GM18909 (cell line): ENCODE data around the gene SEC61B.
"Not testable (repeated sequence)": the region's sequence is repeated elsewhere in the genome, so short reads cannot be mapped to it uniquely, and the experiment has no call there.

Experiments
- ATAC-seq: cut with Tn5 transposase; IDR thresholded peaks from one replicate; pipeline ENCODE4 v1.9.1; 2021; ENCODE audit warnings: mild to moderate bottlenecking; ENCODE audit not compliant: unreplicated experiment, poor library complexity

The SEC61B gene

GRCh38 chr9:99235926-99236634 is 14.0 kb downstream of the SEC61B start:
- ATAC-seq: peak; percentile 95

DNA sequence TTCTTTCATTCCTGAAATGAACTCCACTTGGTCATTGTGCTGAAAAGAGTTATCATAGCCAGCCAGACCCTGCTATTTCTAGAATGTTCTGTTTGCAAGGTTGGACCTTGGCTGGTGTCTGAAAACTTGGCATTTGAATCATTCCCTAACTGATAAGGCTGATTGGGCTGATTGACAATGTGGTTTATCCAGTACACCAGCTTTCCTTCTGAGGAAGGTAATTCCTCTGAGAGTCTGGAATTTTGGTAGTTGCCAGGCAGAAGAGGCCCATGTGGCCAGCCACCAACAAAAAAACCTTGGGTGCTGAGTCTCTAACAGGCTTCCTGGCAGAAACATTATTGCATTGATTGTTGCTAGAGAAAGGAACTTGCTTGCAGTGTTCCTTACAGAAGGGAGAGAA is 15.3 kb downstream of the SEC61B start:
- no peak for ATAC-seq

- ATAC-seq: not testable (repeated sequence)
Observed at GRCh38 chr9:99237849-99238248, 15.8 kb downstream of the SEC61B start.

- ATAC-seq: no peak
Observed at GRCh38 chr9:99238331-99238730, 16.2 kb downstream of the SEC61B start.

DNA sequence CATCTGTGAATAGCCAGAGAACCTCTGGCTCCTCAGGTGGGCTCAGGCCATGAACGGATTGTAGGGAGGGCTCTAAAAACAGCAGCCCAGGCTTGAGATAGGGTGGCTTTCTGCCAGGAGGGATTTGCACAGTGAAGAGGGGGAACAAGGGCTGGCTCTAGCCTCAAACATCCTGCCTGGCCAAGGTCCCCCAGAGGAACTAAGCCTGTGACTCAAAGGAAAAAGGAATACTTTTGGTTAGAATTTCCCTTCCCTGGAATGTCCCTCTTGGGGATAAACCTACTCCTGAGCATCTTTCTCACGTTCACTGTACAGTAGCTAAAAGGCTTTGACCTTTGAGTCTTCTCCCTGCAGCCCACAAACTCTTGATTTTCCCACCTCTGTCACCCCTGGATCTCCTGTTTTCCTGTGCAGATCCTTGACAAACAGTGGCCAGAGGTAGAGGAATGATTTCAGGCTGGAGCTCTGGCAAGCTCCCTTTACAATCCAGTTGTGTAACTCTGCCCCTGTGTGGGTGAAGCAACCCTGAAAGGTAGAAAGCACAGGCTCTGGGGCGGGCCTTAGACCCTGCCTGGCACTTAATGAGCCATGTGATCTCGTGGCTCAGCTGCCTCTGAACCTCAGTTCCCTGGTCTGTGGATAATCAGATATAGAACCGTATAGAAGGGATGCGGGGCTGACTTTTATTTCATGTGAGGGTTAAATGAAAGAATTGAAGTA is 17.4 kb downstream of the SEC61B start:
- no peak for ATAC-seq

- no peak for ATAC-seq
Observed at GRCh38 chr9:99241106-99241505, 19.0 kb downstream of the SEC61B start.

- ATAC-seq: peak; percentile 92
Observed at GRCh38 chr9:99244344-99245260, 22.5 kb downstream of the SEC61B start.

DNA sequence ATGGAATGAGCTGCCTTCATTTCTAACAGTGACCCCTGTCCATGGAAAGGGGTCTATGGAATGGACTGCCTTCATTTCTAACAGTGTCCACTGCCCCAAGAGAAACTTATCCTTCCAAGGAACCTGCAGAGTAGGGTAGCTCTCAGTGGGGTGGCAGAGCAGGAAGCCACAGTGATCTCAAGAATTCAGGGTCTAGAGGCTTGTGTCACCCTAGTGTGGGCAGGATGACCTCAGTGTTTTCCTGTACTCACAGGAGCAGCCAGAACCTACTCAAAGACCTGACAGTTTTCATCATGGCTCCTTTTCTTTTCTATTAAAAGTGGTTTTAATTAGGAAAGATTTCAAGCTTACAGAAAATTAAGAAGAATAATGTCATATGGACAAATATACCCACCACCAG is 27.5 kb downstream of the SEC61B start:
- ATAC-seq: peak; percentile 31

DNA sequence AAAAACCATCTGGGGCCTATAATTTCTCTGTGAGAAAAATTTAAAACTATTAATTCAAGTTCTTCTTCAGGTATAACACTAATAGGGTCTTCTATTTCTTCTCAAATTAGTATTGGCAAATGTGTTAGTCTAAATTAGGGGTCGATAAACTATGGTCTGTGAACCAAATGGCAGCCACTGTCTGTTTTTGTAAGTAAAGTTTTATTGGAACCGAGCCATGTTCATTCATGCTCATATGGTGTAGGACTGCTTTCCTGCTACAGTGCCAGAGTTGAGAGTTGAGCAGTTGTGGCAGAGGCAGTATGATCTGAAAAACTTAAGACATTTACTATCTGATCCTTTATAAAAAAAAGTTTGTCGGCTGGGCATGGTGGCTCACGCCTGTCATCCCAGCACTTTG is 29.1 kb downstream of the SEC61B start:
- no peak for ATAC-seq

DNA sequence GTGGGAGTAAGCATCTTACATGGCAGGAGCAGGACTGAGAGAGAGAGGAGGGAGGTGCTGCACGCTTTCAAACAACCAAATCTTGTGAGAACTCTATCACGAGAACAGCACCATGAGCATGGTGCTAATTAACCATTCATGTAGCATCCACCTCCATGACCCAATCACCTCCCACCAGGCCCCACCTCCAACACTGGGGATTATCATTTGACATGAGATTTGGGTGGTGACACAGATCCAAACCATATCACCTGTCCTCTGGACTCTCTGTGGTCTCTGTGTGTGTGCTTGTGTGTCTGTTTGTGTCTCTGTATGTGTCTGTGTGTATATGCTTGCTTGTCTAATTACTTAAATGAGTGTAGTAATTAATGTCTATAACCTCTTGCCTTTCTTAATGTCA is 31.1 kb downstream of the SEC61B start:
- ATAC-seq: peak; percentile 51

- peak; percentile 84 for ATAC-seq
Observed at GRCh38 chr9:99253772-99254431, 31.8 kb downstream of the SEC61B start.

- ATAC-seq: no peak
Observed at GRCh38 chr9:99255651-99256050, 33.6 kb downstream of the SEC61B start.

GRCh38 chr9:99257723-99258389 is 35.8 kb downstream of the SEC61B start:
- ATAC-seq: no peak

DNA sequence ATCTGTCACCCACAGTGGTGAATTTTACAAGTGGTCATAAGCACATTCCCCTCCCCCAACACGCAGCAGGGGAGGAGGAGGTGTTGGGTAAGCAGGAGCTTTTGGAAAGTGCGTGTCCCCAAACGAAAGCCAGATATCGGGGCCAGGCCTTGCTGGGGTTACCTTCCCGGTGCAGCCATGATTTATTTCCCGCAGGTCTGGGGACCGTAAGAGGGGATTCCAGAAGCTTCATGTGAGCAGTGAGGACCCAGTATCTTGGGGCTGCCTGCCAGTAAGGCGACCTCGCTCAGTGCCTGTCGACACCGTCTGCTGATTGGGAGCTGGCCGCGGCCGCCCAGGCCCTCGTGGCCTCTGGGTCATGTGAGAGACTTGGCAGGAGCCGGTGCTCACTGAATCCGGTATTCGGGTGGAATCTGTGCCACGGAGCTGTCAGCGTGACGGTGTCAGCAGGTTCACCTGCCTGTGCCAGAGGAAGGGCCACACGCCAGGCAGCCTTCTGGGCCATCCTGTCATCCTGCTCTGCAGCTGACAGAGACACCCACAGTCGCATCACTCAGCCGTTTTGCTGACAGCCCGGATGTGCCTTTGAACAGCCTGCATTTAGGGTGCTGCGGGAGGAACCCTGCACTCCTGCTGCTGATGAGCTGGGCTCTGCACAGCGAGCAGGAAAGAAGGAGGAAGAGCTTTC is 37.3 kb downstream of the SEC61B start:
- no peak for ATAC-seq

GRCh38 chr9:99261923-99262322 is 39.8 kb downstream of the SEC61B start:
- no peak for ATAC-seq

DNA sequence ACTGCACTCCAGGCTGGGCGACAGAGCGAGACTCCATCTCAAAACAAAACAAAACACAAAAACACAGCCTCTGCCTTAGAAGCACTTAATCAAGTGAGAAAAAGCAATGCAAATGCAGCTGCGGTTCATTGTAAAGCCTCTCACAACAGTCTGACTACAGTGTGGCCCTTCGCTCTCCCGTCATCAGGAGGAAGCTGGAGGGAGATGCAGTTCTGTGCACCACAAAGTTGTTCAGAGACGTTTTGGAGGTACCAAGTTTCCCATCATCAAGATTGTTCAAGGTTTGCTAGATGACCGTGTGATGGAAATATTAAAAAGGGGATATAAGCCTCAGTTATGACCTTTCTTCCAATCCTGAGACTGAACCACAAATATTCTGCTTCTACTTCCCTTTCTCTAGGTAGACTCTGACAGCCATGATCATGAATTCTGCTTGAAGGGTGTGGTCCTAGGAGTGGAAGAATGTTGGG is 40.9 kb downstream of the SEC61B start:
- peak; percentile 51 for ATAC-seq

GRCh38 chr9:99264070-99264680 is 42.1 kb downstream of the SEC61B start:
- no peak for ATAC-seq

DNA sequence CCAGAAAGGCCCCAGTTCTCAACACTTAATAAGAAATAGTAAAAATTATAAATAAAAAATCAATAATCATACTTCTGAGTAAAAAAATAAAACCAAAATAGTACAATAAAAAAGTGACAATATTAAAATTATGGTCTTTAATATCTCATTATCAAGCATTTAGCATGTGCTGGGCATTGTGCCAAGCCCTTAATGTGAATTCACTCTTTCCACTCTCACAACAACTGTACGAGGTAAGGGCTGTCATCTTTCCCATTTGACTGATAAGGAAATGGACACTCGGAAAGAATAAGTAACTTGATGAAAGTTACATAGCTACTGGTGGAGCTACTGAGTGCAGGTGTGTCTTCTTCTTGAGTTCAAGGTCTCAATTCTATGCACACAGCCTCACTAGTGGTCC is 43.6 kb downstream of the SEC61B start:
- ATAC-seq: no peak
